HG03025 (cell line): ENCODE measurements around the gene CORO2A.
"Not testable (repeated sequence)": the region's sequence is repeated elsewhere in the genome, so short reads cannot be mapped to it uniquely, and the experiment has no call there.

ENCODE experiments used
- ATAC-seq: cut with Tn5 transposase; IDR thresholded peaks from one replicate; pipeline ENCODE4 v1.9.1; 2021; ENCODE audit warnings: mild to moderate bottlenecking, moderate library complexity; ENCODE audit not compliant: unreplicated experiment, low FRiP score

Gene CORO2A

DNA sequence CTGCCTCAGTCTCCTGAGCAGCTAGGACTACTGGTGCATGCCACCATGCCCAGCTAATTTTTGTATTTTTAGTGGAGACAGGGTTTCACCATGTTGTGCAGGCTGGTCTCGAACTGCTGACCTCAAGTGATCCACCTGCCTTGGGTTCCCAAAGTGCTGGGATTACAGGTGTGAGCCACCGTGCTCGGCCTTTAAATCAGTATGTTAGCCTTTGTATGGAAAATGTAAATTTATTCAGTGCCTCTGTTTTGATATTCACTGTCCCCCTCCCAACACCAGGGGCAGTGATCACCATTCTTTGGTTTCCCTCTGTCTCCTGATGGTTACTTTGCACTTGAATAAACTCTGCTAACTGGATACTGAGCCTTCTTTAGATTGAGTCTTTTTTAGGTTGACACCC, 101.8 kb downstream of the CORO2A start:
- not testable (repeated sequence) for ATAC-seq

- ATAC-seq, result no peak
Observed at GRCh38 chr9:98087420-98088354, 104.8 kb downstream of the CORO2A start.

- ATAC-seq, result no peak
Observed at GRCh38 chr9:98086461-98086860, 106.0 kb downstream of the CORO2A start.

DNA sequence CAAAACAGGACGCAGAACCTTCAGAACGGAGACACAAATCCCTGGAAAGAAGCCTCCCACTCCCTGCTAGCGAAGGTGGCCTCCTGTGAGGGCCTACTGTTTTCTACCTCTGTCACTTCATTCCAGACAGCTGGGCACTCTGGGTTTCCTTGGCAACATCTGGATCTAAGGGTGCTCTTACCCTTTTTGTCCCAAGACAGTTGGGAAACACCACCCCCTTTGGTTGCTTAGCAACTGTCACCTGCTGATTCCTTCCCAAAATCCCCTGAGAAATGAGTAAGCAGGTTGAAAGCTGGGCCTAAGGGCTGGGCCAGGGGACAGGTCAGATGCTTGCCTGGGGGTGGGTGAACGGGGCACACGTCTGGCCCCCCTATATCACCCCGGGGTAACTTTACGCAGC, 106.5 kb downstream of the CORO2A start:
- ATAC-seq, result no peak

GRCh38 chr9:98085058-98085457, 107.4 kb downstream of the CORO2A start:
- ATAC-seq, result no peak

GRCh38 chr9:98084396-98084795, 108.0 kb downstream of the CORO2A start:
- ATAC-seq, result no peak

- ATAC-seq, result no peak
Observed at GRCh38 chr9:98083566-98084183, 108.8 kb downstream of the CORO2A start.

- no peak for ATAC-seq
Observed at GRCh38 chr9:98083061-98083501, 109.4 kb downstream of the CORO2A start.

DNA sequence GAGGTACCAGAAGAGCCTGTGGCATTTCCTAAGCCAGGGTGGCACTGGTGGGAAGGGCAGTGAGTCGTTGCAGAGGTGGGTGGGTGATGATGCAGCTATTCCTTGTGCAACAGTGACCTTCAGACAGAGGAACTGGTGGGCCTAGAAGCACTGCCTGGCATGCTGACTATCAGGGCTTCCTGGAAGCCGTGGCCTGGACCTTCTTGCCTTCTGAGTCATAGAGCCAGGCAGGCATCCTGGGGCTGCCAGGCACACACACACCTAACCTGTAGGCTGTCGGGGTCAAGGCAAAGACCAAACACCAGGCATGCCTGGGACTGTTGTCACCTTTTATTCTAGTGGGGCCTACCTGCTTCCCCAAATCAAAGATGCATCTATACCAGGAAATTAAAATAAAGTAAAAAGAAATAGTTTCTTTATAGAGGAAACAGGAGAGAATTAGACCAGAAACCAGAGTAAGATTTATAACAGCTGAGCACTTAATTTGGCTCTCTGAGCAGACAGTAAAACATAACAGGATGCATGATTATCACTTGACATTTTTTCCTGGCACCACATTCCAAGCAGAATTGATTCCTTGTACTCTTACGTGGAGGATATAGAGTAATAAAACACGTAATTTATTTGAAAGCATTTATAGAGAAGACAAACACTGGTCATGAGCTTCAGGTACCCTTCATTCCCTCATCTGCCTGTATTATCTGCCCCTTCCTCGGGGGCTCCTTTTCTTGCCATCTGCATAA, 110.8 kb downstream of the CORO2A start:
- ATAC-seq, result no peak

- no peak for ATAC-seq
Observed at GRCh38 chr9:98080780-98081179, 111.7 kb downstream of the CORO2A start.

- ATAC-seq, result no peak
Observed at GRCh38 chr9:98080326-98080725, 112.1 kb downstream of the CORO2A start.

- no peak for ATAC-seq
Observed at GRCh38 chr9:98078895-98079294, 113.5 kb downstream of the CORO2A start.

GRCh38 chr9:98076514-98076890, 115.9 kb downstream of the CORO2A start:
- not testable (repeated sequence) for ATAC-seq

DNA sequence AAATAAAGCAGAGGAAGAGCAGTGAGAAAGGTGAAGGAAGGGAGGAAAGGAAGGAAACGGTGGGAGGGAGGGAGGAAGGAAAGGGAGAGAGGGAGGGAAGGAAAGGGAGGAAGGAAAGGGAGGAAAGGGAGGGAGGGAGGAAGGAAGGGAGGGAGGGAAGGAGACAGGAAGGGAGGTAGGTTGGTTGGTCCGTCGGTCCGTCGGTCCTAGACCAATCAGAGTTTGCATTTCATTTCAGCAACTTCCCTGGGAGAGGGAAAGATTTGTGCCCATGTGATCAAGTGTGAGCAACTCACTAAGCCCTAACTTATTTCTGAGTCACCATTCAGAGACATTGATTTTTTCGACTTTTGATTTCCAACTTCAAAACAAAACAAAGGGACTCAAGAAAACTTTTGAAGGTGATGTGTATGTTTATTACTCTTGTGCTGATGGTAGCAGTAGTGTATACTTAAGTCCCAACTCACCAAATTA, 117.1 kb downstream of the CORO2A start:
- no peak for ATAC-seq

- no peak for ATAC-seq
Observed at GRCh38 chr9:98074115-98074990, 118.1 kb downstream of the CORO2A start.

DNA sequence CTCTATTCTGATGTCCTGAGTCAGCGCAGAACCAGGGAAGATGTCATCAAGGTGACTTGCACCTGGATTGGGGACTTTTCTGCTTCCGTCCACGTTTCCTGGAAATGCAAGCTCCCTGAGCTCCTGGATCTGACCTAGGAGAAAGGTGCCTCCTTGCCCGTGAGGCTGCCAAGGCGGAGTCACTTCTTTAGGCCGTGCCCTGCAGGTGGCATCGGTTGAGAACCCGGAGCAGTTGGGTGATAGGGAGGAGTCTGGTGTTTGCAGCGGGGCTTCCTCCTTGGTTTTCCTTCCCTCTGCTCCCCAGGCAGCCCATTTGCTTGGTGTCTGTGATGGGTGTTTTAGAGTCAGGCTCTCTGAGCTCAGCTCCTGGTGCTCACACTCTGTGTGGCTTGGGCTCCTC, 120.7 kb downstream of the CORO2A start:
- ATAC-seq, result no peak
